GM21447 (cell line): ENCODE measurements around the gene TFDP1.

Source experiments
- ATAC-seq: cut with Tn5 transposase; IDR thresholded peaks from one replicate; pipeline ENCODE4 v1.9.1; 2021; ENCODE audit not compliant: unreplicated experiment

Gene TFDP1

GRCh38 chr13:113644800-113645199 lies 60.2 kb downstream of the TFDP1 start:
- no peak for ATAC-seq

DNA sequence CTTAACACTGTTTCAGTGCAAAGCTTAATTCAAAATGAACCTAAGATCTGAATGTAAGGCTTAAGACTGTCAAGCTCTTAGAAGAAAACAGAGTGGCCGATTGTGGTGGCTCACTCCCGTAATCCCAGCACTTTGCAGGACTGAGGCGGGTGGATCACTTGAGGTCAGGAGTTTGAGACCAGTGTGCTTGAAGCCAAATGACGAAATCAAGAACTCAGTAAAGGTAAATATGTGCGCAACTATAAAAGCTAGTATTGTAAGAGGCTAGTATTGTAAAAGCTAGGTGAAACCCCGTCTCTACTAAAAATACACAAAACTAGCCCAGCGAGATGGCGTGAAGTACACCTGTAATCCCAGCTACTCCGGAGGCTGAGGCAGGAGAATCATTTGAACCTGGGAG lies 60.8 kb downstream of the TFDP1 start:
- ATAC-seq = no peak

GRCh38 chr13:113646376-113646775 lies 61.8 kb downstream of the TFDP1 start:
- ATAC-seq = no peak

DNA sequence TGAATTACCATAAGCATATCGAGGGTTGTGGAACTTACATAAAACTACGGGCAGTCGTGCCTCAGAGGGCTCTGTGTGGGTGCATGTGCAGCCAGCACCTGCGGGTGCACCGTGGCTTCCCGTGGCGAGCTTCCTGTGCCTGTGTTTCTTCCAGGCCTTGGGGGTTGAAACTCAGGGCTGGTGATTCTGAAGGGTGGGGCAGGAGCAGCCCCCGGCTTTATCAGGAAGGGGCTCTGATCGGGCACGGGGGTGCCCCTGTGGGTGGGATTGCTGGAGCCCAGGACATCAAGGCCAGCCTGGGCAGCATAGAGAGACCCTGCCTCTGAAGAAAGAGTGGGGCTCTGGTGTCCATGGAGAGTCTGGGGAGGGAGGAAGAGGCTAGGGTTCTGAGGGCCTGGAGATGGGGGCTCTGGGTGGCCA lies 62.4 kb downstream of the TFDP1 start:
- no peak for ATAC-seq

DNA sequence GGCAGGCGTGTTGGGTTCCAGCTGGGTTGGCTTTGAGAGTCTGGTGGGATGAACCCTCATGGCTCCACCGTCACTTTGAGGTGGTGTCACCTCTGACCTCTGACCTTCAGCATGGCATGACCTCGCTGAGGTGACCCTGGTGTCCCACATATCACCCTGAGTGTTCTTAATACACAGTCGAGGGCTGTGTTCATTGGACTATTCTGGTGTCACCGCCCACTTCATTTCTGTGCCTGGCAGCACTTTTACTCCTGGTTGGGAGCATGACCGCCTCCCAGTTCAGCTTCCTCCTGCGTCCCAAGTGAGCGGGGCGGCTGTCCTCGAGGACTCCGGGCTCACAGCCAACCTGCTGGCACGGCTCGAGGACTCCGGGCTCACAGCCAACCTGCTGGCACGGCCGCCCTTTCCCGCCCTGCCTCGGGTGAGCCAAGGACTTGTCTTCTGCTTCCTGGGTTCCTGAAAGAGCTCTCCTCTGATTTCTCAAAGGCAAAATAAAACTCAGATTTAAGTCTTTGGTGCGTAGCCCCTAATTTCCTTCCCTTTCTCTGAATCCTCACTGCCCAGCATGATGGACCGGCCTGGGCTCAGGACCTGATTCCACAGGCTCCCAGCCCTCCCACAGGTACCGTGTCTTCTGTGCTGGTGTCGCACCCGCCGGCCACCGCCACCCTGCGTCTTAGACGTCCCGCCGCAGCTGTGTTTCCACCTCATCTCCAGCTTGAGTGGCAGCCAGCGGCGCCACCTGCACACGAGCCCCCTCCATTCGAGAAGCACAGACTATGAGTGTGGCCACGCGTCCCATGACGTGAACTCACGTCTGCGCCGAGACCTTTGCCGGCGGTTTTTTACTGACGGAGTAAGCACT lies 63.0 kb downstream of the TFDP1 start:
- no peak for ATAC-seq

- no peak for ATAC-seq
Observed at GRCh38 chr13:113648216-113648610, 63.7 kb downstream of the TFDP1 start.

GRCh38 chr13:113649212-113649611 lies 64.7 kb downstream of the TFDP1 start:
- no peak for ATAC-seq

GRCh38 chr13:113650275-113650674 lies 65.7 kb downstream of the TFDP1 start:
- no peak for ATAC-seq

DNA sequence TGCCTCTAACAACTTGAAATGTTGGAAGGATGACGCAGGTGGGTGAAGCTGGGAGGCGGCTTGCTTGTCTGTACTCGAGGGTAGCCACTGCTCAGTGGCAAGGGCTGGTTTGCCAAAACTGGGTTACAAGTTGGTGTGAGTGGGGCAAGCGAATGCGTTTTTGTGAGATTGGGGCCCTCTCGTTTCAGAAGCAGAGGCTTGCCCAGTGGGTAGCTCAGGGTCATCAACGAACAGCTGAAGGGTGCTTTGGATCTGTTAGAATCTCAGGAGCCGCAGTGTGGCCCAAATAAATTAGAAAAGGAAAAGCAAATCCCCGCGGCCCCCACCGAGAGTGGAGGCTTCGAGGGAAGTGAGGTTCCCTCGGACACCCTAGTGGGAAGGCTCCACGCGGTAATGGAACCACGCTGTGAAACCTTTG lies 66.2 kb downstream of the TFDP1 start:
- no peak for ATAC-seq

- no peak for ATAC-seq
Observed at GRCh38 chr13:113651511-113652403, 67.2 kb downstream of the TFDP1 start.

DNA sequence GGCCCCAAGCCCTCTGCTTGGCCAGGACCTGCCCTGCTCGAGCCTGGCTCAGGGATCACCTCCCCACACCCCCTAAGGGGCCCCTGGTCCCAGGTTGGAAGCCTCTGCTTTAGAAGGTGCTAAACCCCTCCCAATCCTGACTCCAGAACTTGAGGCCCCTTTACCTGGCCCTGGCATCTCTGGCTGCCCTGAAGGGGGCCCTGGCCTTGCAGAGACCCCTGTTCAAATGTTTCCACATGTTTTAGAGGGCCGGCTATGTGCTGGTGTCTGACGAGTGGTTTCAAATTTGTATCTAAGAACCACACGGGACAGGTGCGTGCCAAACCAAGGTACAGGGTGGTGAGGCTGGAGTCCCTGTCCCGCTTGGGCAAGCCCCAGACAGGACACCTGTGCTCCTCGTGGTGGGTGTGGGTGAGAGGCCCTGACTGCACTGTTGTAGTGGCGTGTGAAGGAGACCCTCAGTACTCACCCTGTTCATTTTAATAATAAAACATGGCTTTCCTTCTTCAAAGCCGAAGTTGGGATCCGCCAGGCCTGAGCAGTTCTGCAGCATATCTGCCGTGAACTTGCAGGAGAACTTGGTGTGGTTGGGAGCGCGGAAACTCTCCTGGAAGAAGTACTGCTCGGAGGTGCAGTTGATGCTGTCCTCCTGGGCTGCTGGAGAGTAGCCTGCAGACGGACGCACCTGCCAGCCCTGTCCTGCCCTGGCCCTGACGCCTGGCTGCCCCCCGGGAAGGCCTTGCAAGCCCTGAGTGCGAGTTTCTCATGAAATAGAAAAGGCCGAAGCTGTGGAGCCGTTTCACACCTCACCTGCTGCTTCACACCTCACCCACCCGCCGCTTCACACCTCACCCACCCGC lies 68.1 kb downstream of the TFDP1 start:
- ATAC-seq = no peak

DNA sequence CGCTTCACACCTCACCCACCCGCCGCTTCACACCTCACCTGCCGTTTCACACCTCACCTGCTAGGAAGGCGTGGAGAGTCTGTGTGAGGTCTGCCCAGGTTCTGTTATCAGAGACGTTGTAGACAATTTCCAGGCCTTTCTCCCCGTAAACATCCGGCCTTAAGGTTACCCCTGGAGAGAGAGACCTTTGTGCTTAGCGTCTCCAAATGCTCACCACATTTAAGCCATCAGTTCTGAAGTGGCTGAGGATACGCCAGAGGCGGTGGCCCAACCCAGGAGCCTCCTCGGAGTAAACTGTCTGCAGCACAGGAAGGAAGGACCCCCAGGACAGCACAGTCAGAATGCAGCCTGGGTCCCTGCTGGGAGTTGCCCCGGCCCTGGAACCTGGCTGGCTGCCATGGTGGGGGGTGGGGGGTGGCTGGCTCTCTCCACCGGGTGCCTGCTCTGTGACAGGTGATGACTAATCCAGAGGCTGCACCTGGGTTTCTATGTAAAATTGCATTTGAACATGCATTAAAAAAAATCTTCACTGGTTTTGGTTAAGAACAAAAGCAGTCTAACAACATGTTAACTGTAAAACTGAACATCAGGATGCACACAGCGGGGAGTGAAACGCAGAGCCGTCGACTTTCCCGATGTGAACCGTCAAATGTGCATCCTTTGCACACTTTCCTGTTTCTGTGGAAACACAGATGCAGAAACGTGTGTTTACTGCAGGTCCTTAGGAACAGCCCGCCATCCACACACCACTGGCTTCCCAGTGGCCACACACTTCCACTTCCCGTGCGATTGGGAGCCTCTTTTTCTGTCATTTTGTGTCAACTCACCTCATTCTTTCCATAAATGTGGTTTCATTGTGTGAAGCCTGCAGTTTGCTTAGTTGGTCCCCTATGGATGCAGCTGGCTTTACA lies 69.0 kb downstream of the TFDP1 start:
- no peak for ATAC-seq

- ATAC-seq = no peak
Observed at GRCh38 chr13:113654175-113654560, 69.6 kb downstream of the TFDP1 start.

- no peak for ATAC-seq
Observed at GRCh38 chr13:113654591-113655345, 70.2 kb downstream of the TFDP1 start.

DNA sequence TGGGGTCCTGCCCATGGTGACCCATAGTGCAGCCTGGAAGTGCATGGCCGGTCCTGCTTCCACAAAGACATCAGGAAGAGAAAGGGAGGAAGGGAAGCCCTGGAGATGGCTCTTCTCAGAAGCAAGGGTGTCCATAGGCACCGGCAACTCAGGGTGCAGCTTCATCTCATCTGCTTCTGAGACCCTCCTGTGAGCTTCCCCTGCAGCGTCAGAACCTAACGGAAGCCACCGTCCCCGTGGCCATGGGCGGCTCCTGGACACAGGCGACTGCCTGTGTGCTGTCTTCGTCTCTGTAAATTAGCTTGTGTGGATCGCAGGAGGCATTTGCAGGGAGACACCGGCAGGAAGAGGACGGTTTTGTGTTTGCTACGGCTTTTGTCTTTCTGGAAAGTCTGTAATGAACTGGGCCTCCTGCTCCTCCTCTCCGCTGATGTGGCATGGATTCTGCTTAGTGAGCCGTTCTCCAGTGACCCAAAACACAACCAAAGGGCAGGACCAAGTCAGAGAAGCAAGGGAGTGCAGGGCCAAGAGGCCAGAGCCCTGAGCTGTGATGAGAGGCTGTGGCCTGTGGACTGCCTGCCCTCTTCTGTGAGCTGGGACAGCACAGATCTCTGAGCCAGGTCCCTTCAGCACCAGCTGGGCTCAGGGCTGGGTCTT lies 70.9 kb downstream of the TFDP1 start:
- ATAC-seq = no peak

DNA sequence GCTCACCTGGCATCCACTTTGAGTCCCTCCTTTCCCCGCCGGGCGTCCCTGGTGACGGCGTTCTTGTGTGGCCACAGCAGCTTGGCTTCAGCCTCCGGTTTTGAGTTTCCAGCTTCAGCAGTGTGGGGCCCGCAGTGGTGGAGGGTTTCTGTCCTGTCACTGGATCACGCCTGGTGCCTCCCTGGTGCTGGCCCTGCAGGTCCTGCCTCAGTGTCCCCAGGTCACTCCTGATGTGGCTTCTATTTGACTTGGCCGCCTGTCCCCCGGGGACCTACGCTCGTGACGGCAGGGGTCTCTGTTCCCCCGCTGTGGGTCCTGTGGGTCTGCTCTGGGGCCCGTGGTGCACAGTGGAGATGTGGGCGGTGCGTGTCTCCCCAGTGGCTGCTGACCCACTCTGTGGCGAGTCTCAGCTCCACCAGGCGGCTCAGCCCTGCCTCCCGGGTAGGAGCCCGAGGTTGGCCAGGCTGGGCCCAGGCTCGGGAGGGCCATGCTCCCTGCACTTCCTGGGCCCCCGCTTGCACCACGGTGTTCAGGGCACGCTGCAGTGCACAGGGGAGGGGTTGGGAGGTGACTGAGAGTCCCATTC lies 71.5 kb downstream of the TFDP1 start:
- ATAC-seq = no peak

DNA sequence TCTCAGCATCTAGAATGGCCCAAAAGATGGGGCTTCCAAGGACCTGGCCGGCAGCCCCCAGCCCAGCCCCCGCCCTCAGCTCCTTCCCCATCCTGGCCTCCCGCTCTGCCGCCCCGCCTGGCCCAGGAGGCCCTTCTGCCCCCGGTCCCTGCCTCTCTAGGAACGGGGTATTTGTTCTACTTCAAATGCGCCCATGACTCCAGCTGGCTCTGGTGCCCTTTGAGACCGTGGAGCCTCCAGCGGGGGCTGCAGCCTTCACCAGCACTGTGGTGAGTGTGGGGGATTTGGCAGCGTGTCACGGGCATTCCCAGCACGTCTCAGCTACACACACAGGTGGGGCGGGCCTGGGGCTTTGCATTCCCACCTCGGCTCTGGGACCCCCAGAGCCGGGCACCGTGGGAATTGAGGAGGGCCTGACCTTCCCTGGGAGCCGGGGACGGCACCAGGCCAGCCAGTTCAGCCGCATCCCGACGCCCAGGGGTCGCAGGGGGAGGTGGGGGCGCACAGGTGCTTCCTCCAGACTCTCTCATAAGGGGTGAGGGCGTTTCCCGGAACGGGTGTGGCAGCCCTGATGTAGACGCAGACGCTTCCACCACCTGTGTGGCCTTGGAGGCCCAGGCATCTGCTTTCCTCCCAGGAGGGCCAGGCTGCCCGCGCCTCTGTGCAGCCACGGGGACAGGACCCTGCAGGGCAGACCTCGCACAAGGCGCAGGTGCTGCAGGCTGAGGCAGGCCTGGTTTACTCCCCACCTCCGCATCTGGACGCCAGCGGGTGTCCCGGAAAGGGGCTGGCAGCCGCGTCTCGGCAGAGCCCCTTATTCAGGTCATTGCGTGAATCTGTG lies 72.5 kb downstream of the TFDP1 start:
- no peak for ATAC-seq
